Fibroblast of villous mesenchyme (primary cell): ENCODE results near the gene IZUMO1. TPM values are rescaled to one million over a fixed set of nuclear protein-coding genes. Genes with fewer than 3 reads are reported as not detected.

Experiments
- DNase-seq: peaks from one replicate; pipeline ENCODE4 v3.0.0-alpha.2; 2010; ENCODE audit warnings: low read depth
- H3K4me3 ChIP-seq: 2 replicates; pipeline ENCODE4 v1.5.1; 2011; ENCODE audit warnings: low read depth, mild to moderate bottlenecking, low read length
- CTCF ChIP-seq: IDR thresholded peaks from 2 replicates; pipeline ENCODE4 v1.5.1; 2012; ENCODE audit warnings: low read depth, mild to moderate bottlenecking, low read length; ENCODE audit not compliant: insufficient read depth
- total RNA-seq: library from RNA; depleted of rRNA; stranded (reverse); fragments of >200 nt; gene quantifications from 2 replicates; pipeline ENCODE4 v1.2.3, GENCODE V29; 2012

Gene IZUMO1
- total RNA-seq, 1 donor = under 0.01 TPM

- no peak for TF ChIP-seq CTCF
- H3K4me3 ChIP-seq = no peak overlapping the region
- DNase-seq = no peak
Observed at GRCh38 chr19:48742096-48742495, 4.6 kb downstream of the IZUMO1 start.

GRCh38 chr19:48741129-48741999, 5.3 kb downstream of the IZUMO1 start:
- H3K4me3 ChIP-seq = no peak overlapping the region
- no peak for TF ChIP-seq CTCF
- no peak for DNase-seq

- H3K4me3 ChIP-seq = no peak within 1 kb of the TSS
- DNase-seq = no peak
- no peak for TF ChIP-seq CTCF
Observed at GRCh38 chr19:48740164-48740972, 6.3 kb downstream of the IZUMO1 start, which contains the start of gene RASIP1. Gene RASIP1, minus strand, starts transcription at chr19:48740610. Its CDS starts 328 bp downstream, at chr19:48740282.

GRCh38 chr19:48739404-48740163, 7.1 kb downstream of the IZUMO1 start:
- H3K4me3 ChIP-seq = peak overlapping the region; percentile 41
- TF ChIP-seq CTCF = no peak
- DNase-seq = no peak

GRCh38 chr19:48738557-48739403, 7.9 kb downstream of the IZUMO1 start:
- TF ChIP-seq CTCF = peak; percentile 22
- peak; percentile 90 for DNase-seq
- H3K4me3 ChIP-seq = peak overlapping the region; percentile 41
